ENCODE data around the gene PRKAR1A.

Gene PRKAR1A

GRCh38 chr17:68564415-68565111 lies 52.3 kb downstream of the PRKAR1A start:
- H3K4me1 ChIP-seq (ENCODE audit: control insufficient read depth, insufficient read depth, low read length), result no peaks in the 10 kb centered on the region
- no peak overlapping the region for H3K27ac ChIP-seq (ENCODE audit: extremely low read depth, low read depth, low read length)
- TF ChIP-seq ZNF518A (tag by site-specific recombination; conservative IDR thresholded peaks at IDR 0.05; ENCODE audit: low read depth) (no peak), ZNF670 (tag by site-specific recombination; IDR thresholded peaks at IDR 0.05; ENCODE audit: low read depth) (no peak), ZBTB26 (tag by site-specific recombination; optimal IDR thresholded peaks at IDR 0.05) (no peak), MZF1 (tag by site-specific recombination; IDR thresholded peaks at IDR 0.05; ENCODE audit: borderline replicate concordance) (no peak), ZNF777 (tag by site-specific recombination; IDR thresholded peaks at IDR 0.05; ENCODE audit: borderline replicate concordance) (no peak), ZBTB21 (tag by site-specific recombination; IDR thresholded peaks at IDR 0.05) (no peak), ZNF558 (tag by site-specific recombination; IDR thresholded peaks at IDR 0.05) (no peak), ZNF132 (tag by site-specific recombination; IDR thresholded peaks at IDR 0.05; ENCODE audit: borderline replicate concordance) (no peak), ZNF76 (tag by site-specific recombination; IDR thresholded peaks at IDR 0.05; ENCODE audit: borderline replicate concordance, low read depth) (no peak), ZBTB11 (tag by site-specific recombination; conservative IDR thresholded peaks at IDR 0.05; ENCODE audit: low read depth) (no peak), TCF7L2 (IDR thresholded peaks at IDR 0.05; ENCODE audit: borderline replicate concordance, low read depth, low read length) (no peak), ZNF473 (tag by site-specific recombination; IDR thresholded peaks at IDR 0.05) (no peak), ZNF529 (tag by site-specific recombination; IDR thresholded peaks at IDR 0.05; ENCODE audit: insufficient replicate concordance) (no peak), ZNF692 (tag by site-specific recombination; IDR thresholded peaks at IDR 0.05) (no peak), ZNF121 (tag by site-specific recombination; IDR thresholded peaks at IDR 0.05) (no peak), ZNF449 (tag by site-specific recombination; IDR thresholded peaks at IDR 0.05) (no peak)
- CTCF ChIA-PET, result interaction anchor here (1.0 kb wide), 1 partner anchor 30 kb away, joined by 4 read pairs; no protein-coding TSS in a partner anchor
- POLR2A ChIA-PET, result no interaction called here
- no peaks in the 10 kb centered on the region for H3K9me3 ChIP-seq (ENCODE audit: control insufficient read depth, insufficient read depth, low read depth, low read length)
- no peak overlapping the region for H3K4me3 ChIP-seq (ENCODE audit: low read depth, low read length)
- H3K36me3 ChIP-seq (ENCODE audit: control insufficient read depth in 2 of 2, insufficient read depth in 1 of 2, low read length in 2 of 2), result no peaks in the 10 kb centered on the region

Measured in HEK293 (cell line).